HAP-1 (cell line): ENCODE measurements around the gene MAGOHB.

Experiments used
- DNase-seq, 2 experiments: peaks; one replicate each; pipeline ENCODE4 v3.0.0-alpha.2; 2016 to 2020; ENCODE audit warnings: low spot score in 2 of 2
- H3K27me3 ChIP-seq: fragments of 250-450 bp; sonication (Bioruptor Pico); 2 replicates; pipeline ENCODE4 v1.5.1; 2020; ENCODE audit warnings: low read depth, mild to moderate bottlenecking, moderate library complexity
- H3K36me3 ChIP-seq: fragments of 250-450 bp; sonication (Bioruptor Pico); replicated peaks from 2 replicates; pipeline ENCODE4 v1.5.1; 2020; ENCODE audit warnings: mild to moderate bottlenecking
- H3K4me1 ChIP-seq: fragments of 250-450 bp; sonication (Bioruptor Pico); 2 replicates; pipeline ENCODE4 v1.5.1; 2020; ENCODE audit warnings: mild to moderate bottlenecking
- H3K4me3 ChIP-seq: fragments of 250-450 bp; sonication (Bioruptor Pico); 2 replicates; pipeline ENCODE4 v1.5.1; 2020; ENCODE audit warnings: mild to moderate bottlenecking, moderate library complexity
- H3K9me3 ChIP-seq: fragments of 250-450 bp; sonication (Bioruptor Pico); 2 replicates; pipeline ENCODE4 v1.5.1; 2020; ENCODE audit warnings: mild to moderate bottlenecking, moderate library complexity
- in situ Hi-C: fragments of 300-500 bp; cut with MboI; formaldehyde crosslinking; loops from 3 replicates; pipeline ENCODE4 v1.14.3; 2020; ENCODE audit warnings: low sequenced_read_pairs, inconsistent platforms, mixed read lengths

Gene MAGOHB

GRCh38 chr12:10558789-10559188, 54.6 kb downstream of the MAGOHB start:
- in situ Hi-C loops = loop anchor here (25.0 kb wide), 2 partner anchors 221 to 821 kb away; partner anchors contain the start of gene CLECL1
- Histone ChIP-seq H3K27me3 (peaks cover 3% of the 10 kb centered on the region; the same call in 1 of the 2 replicates), H3K9me3 (no peaks in the 10 kb centered on the region), H3K36me3 (no peaks in the 10 kb centered on the region), H3K4me3 (no peak overlapping the region), H3K4me1 (no peaks in the 10 kb centered on the region)
- DNase-seq = no peak

- H3K9me3 ChIP-seq = no peaks in the 10 kb centered on the region
- DNase-seq = no peak
- H3K4me3 ChIP-seq = no peak overlapping the region
- H3K27me3 ChIP-seq = peaks cover 3% of the 10 kb centered on the region; the same call in 1 of the 2 replicates
- no peaks in the 10 kb centered on the region for H3K36me3 ChIP-seq
- in situ Hi-C loops = loop anchor here (25.0 kb wide), 2 partner anchors 221 to 821 kb away; partner anchors contain the start of gene CLECL1
- no peaks in the 10 kb centered on the region for H3K4me1 ChIP-seq
Measured at GRCh38 chr12:10558301-10558700, 55.1 kb downstream of the MAGOHB start.

- H3K27me3 ChIP-seq = peaks cover 3% of the 10 kb centered on the region; the same call in 1 of the 2 replicates
- no peaks in the 10 kb centered on the region for H3K4me1 ChIP-seq
- H3K4me3 ChIP-seq = no peak overlapping the region
- no peak for DNase-seq
- no peaks in the 10 kb centered on the region for H3K36me3 ChIP-seq
- no peaks in the 10 kb centered on the region for H3K9me3 ChIP-seq
- in situ Hi-C loops = loop anchor here (25.0 kb wide), 2 partner anchors 220 to 820 kb away; partner anchors contain the start of gene CLECL1
Measured at GRCh38 chr12:10557766-10558165, 55.6 kb downstream of the MAGOHB start.

GRCh38 chr12:10557329-10557728, 56.1 kb downstream of the MAGOHB start:
- Histone ChIP-seq H3K4me1 (no peaks in the 10 kb centered on the region), H3K27me3 (peaks cover 3% of the 10 kb centered on the region; the same call in 1 of the 2 replicates), H3K4me3 (no peak overlapping the region), H3K36me3 (no peaks in the 10 kb centered on the region), H3K9me3 (no peaks in the 10 kb centered on the region)
- in situ Hi-C loops = loop anchor here (25.0 kb wide), 2 partner anchors 220 to 820 kb away; partner anchors contain the start of gene CLECL1
- no peak for DNase-seq

GRCh38 chr12:10554756-10555481, 58.5 kb downstream of the MAGOHB start:
- in situ Hi-C loops = loop anchor here (25.0 kb wide), 2 partner anchors 218 to 818 kb away; partner anchors contain the start of gene CLECL1
- H3K27me3 ChIP-seq = peaks cover 3% of the 10 kb centered on the region; the same call in 1 of the 2 replicates
- no peak for DNase-seq
- H3K4me1 ChIP-seq = no peaks in the 10 kb centered on the region
- no peaks in the 10 kb centered on the region for H3K36me3 ChIP-seq
- no peak overlapping the region for H3K4me3 ChIP-seq
- no peaks in the 10 kb centered on the region for H3K9me3 ChIP-seq

- no peaks in the 10 kb centered on the region for H3K36me3 ChIP-seq
- in situ Hi-C loops = loop anchor here (25.0 kb wide), 2 partner anchors 217 to 817 kb away; partner anchors contain the start of gene CLECL1
- H3K4me1 ChIP-seq = no peaks in the 10 kb centered on the region
- no peaks in the 10 kb centered on the region for H3K9me3 ChIP-seq
- peaks cover 3% of the 10 kb centered on the region; the same call in 1 of the 2 replicates for H3K27me3 ChIP-seq
- DNase-seq = no peak
- H3K4me3 ChIP-seq = no peak overlapping the region
Measured at GRCh38 chr12:10554228-10554755, 59.1 kb downstream of the MAGOHB start.
